Measurements from ENCODE around the gene VWDE.

GRCh38 chr7:12328888-12329770 is 74.5 kb downstream of the VWDE start:
- TF ChIP-seq CTCF (IDR thresholded peaks at IDR 0.05; ENCODE audit: low read depth, low read length) = no peak
- no peak for TF ChIP-seq MYC (IDR thresholded peaks at IDR 0.05; ENCODE audit: low read depth, low read length)

Data from NB4 (cell line).